ENCODE data around the gene SNPH.

Gene SNPH

DNA sequence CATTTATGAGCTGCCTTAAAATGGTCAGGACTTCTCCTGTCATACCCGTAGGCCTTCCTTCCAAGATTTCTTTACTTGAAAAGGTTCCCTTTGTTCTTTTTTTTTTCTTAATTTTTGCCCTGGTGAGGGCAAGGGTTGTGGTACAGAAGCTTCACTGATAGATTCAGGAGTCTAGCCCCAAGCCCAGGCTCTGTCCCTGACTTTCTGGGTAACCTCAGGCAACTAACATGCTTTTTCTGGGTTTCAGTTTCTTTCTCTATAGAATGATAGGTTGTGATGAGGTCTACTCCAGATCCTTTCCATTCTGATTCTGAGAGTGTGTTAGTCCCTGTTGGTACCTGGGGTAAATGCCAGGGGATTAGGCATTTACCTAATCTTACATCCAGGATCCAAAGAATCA lies 21.2 kb downstream of the SNPH start:
- TF ChIP-seq, protein P1, sequence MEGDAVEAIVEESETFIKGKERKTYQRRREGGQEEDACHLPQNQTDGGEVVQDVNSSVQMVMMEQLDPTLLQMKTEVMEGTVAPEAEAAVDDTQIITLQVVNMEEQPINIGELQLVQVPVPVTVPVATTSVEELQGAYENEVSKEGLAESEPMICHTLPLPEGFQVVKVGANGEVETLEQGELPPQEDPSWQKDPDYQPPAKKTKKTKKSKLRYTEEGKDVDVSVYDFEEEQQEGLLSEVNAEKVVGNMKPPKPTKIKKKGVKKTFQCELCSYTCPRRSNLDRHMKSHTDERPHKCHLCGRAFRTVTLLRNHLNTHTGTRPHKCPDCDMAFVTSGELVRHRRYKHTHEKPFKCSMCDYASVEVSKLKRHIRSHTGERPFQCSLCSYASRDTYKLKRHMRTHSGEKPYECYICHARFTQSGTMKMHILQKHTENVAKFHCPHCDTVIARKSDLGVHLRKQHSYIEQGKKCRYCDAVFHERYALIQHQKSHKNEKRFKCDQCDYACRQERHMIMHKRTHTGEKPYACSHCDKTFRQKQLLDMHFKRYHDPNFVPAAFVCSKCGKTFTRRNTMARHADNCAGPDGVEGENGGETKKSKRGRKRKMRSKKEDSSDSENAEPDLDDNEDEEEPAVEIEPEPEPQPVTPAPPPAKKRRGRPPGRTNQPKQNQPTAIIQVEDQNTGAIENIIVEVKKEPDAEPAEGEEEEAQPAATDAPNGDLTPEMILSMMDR (IDR thresholded peaks at IDR 0.05; ENCODE audit: low read depth, low read length), result no peak
- no peak overlapping the region for H3K4me3 ChIP-seq (replicated peaks in 1 of 2; ENCODE audit: low read depth in 2 of 2, low read length in 2 of 2)
- no peak for DNase-seq (ENCODE audit: low read depth in 2 of 2)

DNA sequence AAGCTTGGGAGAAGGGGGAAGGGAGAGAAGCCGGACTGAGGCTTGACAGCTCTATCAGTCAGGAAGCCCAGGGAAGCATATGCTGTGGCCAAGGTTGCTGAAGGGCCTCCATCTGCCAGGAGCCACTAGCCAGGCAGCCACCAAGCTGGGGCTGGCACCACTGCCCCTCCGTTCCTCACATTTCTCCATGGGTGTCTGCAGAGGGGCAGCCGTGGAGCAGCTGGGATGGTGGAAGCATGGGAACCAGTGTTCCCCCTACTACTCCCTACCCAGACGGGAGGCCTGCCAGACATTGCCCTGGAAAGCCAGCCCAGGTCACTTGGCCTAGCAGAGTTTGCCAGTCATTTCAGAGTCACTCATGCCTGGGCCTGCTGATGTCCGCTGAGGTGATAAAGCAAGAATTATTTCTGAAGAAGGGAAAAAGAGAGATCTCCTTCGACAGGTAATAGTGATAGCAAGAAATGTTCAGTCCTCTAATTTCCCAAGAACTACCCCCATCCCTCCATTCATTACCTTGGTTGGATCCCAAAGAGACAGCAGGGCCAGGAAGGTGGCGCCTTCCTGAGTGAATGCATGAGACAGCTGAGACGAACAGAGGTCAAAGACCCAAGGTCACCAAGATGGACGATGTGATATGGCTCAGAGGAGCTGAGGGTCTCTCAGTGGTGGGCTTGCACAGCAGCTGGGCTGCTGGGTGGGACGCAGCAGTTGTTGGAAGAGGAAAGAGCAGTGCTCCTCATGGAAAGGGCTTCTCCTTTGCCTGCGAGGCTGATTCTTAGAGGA lies 21.9 kb downstream of the SNPH start:
- TF ChIP-seq, protein P1 (IDR thresholded peaks at IDR 0.05; ENCODE audit: low read depth, low read length), result no peak
- no peak overlapping the region for H3K4me3 ChIP-seq (replicated peaks in 1 of 2; ENCODE audit: low read depth in 2 of 2, low read length in 2 of 2)
- no peak for DNase-seq (ENCODE audit: low read depth in 2 of 2)

DNA sequence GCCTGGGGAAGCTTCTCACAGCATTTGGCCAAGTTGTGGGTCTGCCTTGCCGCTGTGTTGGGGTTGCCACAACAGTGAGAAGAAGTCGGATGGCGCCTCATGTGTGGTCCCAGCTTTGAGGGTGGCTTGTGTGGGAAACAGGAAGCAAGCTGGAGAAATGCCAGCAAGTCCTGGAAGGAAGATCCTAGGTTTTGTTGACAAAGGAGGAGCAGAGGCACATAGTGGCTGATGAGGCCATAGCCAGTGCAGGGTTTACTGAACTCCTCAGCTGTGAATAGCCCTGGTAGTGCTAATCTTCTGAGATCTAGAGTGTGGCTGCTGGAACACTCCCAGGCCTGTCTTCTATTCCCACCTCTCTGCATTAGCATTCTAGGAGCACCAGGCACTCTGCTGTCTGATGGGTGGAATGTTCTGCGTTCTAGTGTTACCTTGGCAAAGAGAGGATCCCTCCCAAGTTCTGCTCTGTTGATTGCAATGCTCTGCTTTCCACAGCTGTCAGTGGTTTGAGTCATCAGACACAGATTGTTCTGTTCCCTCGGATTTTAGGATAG lies 25.2 kb downstream of the SNPH start:
- H3K4me3 ChIP-seq (replicated peaks in 1 of 2; ENCODE audit: low read depth in 2 of 2, low read length in 2 of 2), result no peak overlapping the region
- TF ChIP-seq, protein P1 (IDR thresholded peaks at IDR 0.05; ENCODE audit: low read depth, low read length), result no peak
- peak; percentile 55 to 67 for DNase-seq (ENCODE audit: low read depth in 2 of 2)

DNA sequence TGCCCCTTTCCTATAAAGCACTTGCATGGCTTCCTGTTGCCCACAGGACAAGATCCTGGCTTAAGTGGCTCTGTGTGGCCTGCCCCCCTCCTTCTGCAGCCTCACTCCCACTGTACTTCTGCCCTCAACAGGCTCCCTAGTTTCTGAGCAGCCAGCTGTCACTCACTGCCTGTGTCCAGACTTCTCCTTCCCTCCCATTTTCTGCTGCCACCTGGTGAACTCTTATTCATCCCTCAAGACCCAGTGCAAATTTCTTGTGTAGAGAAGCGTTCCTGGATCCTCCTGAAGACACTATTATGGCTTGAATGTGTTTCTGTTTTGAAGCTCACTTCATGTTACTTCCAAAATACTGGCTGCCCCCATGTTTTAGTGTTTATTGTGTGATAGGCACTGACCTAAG lies 26.5 kb downstream of the SNPH start:
- no peak overlapping the region for H3K4me3 ChIP-seq (replicated peaks in 1 of 2; ENCODE audit: low read depth in 2 of 2, low read length in 2 of 2)
- DNase-seq (ENCODE audit: low read depth in 2 of 2), result no peak
- TF ChIP-seq, protein P1 (IDR thresholded peaks at IDR 0.05; ENCODE audit: low read depth, low read length), result no peak

DNA sequence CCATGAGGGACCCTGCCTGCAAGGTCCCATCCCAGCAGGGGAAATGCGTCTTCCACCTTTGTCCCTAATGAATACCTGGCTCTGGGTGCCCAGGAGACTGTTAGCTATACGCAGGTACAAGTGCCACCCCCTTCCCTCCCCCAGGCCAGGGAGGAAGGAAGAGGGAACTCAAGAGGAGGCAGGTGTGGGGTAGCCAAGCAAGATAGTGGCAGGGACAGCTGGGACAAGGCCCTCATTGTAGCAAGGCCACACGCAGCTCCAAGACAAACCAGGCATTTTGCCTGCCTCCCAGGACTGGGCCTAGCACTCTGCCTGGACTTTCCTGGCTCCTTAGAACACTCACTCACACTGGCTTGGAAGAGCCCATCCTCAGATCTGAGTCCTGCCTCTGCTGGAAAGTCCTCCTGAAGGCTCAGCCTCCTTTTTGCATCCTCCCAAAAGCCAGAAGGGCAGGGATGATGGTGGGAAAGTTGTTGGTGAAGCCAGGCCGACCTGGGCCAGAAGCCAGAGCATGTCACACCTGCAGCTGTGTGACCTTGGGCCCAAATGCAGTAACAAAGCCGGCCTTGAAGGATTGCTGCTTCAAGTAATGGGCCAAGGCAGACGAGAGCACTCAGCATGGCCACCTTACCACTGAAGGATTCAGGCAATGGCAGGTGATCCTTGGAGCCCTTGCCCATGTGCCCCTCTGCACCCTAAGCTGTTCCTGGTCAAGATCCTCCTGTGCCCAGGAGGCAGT lies 27.7 kb downstream of the SNPH start:
- no peak for DNase-seq (ENCODE audit: low read depth in 2 of 2)
- H3K4me3 ChIP-seq (replicated peaks in 1 of 2; ENCODE audit: low read depth in 2 of 2, low read length in 2 of 2), result no peak overlapping the region
- TF ChIP-seq, protein P1 (IDR thresholded peaks at IDR 0.05; ENCODE audit: low read depth, low read length), result no peak

DNA sequence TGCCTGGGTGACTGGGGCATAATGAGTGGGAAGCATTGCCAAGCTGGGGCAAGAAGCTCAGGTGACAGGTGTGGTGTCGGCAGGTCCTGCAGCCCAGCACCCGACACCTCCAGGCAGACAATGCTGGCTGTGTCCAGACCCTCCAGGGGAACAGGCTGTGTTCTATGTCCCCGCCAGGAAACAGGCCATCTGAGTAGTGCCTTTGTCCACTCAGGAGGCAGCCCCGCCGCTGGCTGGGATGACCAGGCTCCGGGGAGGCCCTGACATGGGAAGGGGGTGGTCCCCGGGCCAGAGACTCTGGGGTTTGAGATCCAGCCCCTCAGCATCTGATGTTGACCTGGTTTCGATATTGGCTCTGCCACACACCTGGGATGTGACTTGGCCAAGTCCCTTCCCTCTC lies 28.4 kb downstream of the SNPH start:
- no peak overlapping the region for H3K4me3 ChIP-seq (replicated peaks in 1 of 2; ENCODE audit: low read depth in 2 of 2, low read length in 2 of 2)
- TF ChIP-seq, protein P1 (IDR thresholded peaks at IDR 0.05; ENCODE audit: low read depth, low read length), result no peak
- DNase-seq (ENCODE audit: low read depth in 2 of 2), result no peak

All from cardiac fibroblast (primary cell).